GM20431 (cell line): ENCODE results near the gene WDR46.

Experiments
- in situ Hi-C: fragments of 300-500 bp; cut with MseI, MboI; formaldehyde crosslinking; loops from one replicate; pipeline ENCODE4 v1.15.0; 2020; ENCODE audit warnings: low sequenced_read_pairs; ENCODE audit not compliant: unreplicated experiment

WDR46 gene

GRCh38 chr6:33314943-33315792 lies 26.1 kb upstream of the WDR46 start:
- in situ Hi-C loops, result no loop called here

GRCh38 chr6:33314515-33314942 lies 25.5 kb upstream of the WDR46 start:
- in situ Hi-C loops, result no loop called here

- in situ Hi-C loops, result no loop called here
Measured at GRCh38 chr6:33313709-33314514, 24.9 kb upstream of the WDR46 start, which contains the start of gene TAPBP. TAPBP (minus strand) TSS chr6:33314078; CDS start chr6:33314041, 37 bp downstream.

- in situ Hi-C loops, result no loop called here
Measured at GRCh38 chr6:33313105-33313708, 24.2 kb upstream of the WDR46 start.

GRCh38 chr6:33312361-33313104 lies 23.5 kb upstream of the WDR46 start:
- in situ Hi-C loops, result no loop called here

- in situ Hi-C loops, result no loop called here
Measured at GRCh38 chr6:33306356-33306755, 17.3 kb upstream of the WDR46 start.

GRCh38 chr6:33305052-33305451 lies 16.0 kb upstream of the WDR46 start:
- in situ Hi-C loops, result no loop called here

GRCh38 chr6:33304216-33304615 lies 15.2 kb upstream of the WDR46 start:
- in situ Hi-C loops, result no loop called here

- in situ Hi-C loops, result no loop called here
Measured at GRCh38 chr6:33301877-33302276, 12.8 kb upstream of the WDR46 start.

- in situ Hi-C loops, result no loop called here
Measured at GRCh38 chr6:33299237-33299944, 10.4 kb upstream of the WDR46 start.

- in situ Hi-C loops, result no loop called here
Measured at GRCh38 chr6:33298773-33299236, 9.8 kb upstream of the WDR46 start, which contains the start of gene RGL2. RGL2 (minus strand) TSS chr6:33298942; CDS start chr6:33298610, 332 bp downstream.

- in situ Hi-C loops, result no loop called here
Measured at GRCh38 chr6:33297956-33298772, 9.1 kb upstream of the WDR46 start.

- in situ Hi-C loops, result no loop called here
Measured at GRCh38 chr6:33297406-33297955, 8.4 kb upstream of the WDR46 start.

GRCh38 chr6:33296797-33297405 lies 7.9 kb upstream of the WDR46 start:
- in situ Hi-C loops, result no loop called here

- in situ Hi-C loops, result no loop called here
Measured at GRCh38 chr6:33295621-33296369, 6.8 kb upstream of the WDR46 start.

- in situ Hi-C loops, result no loop called here
Measured at GRCh38 chr6:33294086-33294823, 5.2 kb upstream of the WDR46 start.
